Mesenchymal stem cell (in vitro differentiated cells and primary cell): ENCODE data around the gene NNAT.

ENCODE experiments used
- DNase-seq: peaks from one replicate; pipeline ENCODE4 v3.0.0-alpha.2; 2013
- H2AFZ ChIP-seq: one replicate; pipeline ENCODE4 v1.6.1; 2013; ENCODE audit warnings: low read depth, mild to moderate bottlenecking, control low read depth, inconsistent platforms, low read length, moderate library complexity
- H2AK5ac ChIP-seq: 2 replicates; pipeline ENCODE4 v1.6.1; 2013; ENCODE audit warnings: low read length, moderate library complexity, mild to moderate bottlenecking, inconsistent platforms; ENCODE audit not compliant: severe bottlenecking
- H2BK120ac ChIP-seq: one replicate; pipeline ENCODE4 v1.6.1; 2013; ENCODE audit warnings: low read depth, mild to moderate bottlenecking, inconsistent platforms, low read length, moderate library complexity
- H2BK12ac ChIP-seq, 2 experiments: one replicate each; pipeline ENCODE4 v1.6.1; 2013; ENCODE audit warnings: inconsistent platforms in 2 of 2, low read length in 2 of 2, mild to moderate bottlenecking in 2 of 2, moderate library complexity in 2 of 2, control low read depth in 1 of 2
- H2BK15ac ChIP-seq: one replicate; pipeline ENCODE4 v1.6.1; 2013; ENCODE audit warnings: mild to moderate bottlenecking, low read depth, inconsistent platforms; ENCODE audit not compliant: poor library complexity, severe bottlenecking
- H2BK5ac ChIP-seq: 2 replicates; pipeline ENCODE4 v1.6.1; 2013; ENCODE audit warnings: low read depth, mild to moderate bottlenecking, low read length, control low read depth, inconsistent platforms; ENCODE audit not compliant: poor library complexity, severe bottlenecking
- H3K14ac ChIP-seq, 2 experiments: one replicate each; pipeline ENCODE4 v1.6.1; 2013; ENCODE audit warnings: inconsistent platforms in 2 of 2, low read length in 2 of 2, control low read depth in 1 of 2, mild to moderate bottlenecking in 1 of 2, moderate library complexity in 1 of 2
- H3K18ac ChIP-seq, 2 experiments: one replicate each; pipeline ENCODE4 v1.6.1; 2013; ENCODE audit warnings: inconsistent platforms in 2 of 2, low read length in 2 of 2, control low read depth in 1 of 2, low read depth in 1 of 2, mild to moderate bottlenecking in 1 of 2
- H3K23ac ChIP-seq, 2 experiments: one replicate each; pipeline ENCODE4 v1.6.1; 2013; ENCODE audit warnings: inconsistent platforms in 2 of 2, low read length in 2 of 2, mild to moderate bottlenecking in 2 of 2, moderate library complexity in 2 of 2, control low read depth in 1 of 2
- H3K27ac ChIP-seq: 2 replicates; pipeline ENCODE4 v1.5.1; 2013; ENCODE audit warnings: mild to moderate bottlenecking, moderate library complexity, low read length, control low read depth, inconsistent platforms; ENCODE audit not compliant: poor library complexity, severe bottlenecking
- H3K27me3 ChIP-seq, 2 experiments: 2 replicates each; pipeline versions ENCODE4 v1.6.1 to v1.7.0; 2013; ENCODE audit warnings: low read length in 2 of 2, mild to moderate bottlenecking in 2 of 2, moderate library complexity in 2 of 2, control low read depth in 1 of 2, inconsistent platforms in 1 of 2; ENCODE audit not compliant: control insufficient read depth in 1 of 2, insufficient read depth in 1 of 2
- H3K36me3 ChIP-seq, 2 experiments: 2 replicates each; pipeline versions ENCODE4 v1.6.1 to v1.7.0; 2013; ENCODE audit warnings: low read length in 2 of 2, control low read depth in 1 of 2, inconsistent platforms in 1 of 2, low read depth in 1 of 2, mild to moderate bottlenecking in 1 of 2; ENCODE audit not compliant: insufficient read depth in 2 of 2, control insufficient read depth in 1 of 2
- H3K4ac ChIP-seq, 2 experiments: one replicate each; pipeline ENCODE4 v1.6.1; 2013; ENCODE audit warnings: inconsistent platforms in 2 of 2, low read length in 2 of 2, mild to moderate bottlenecking in 2 of 2, moderate library complexity in 2 of 2, control low read depth in 1 of 2, low read depth in 1 of 2
- H3K4me1 ChIP-seq: 2 replicates; pipeline ENCODE4 v1.6.1; 2013; ENCODE audit warnings: low read depth, low read length, control low read depth; ENCODE audit not compliant: control insufficient read depth, insufficient read depth
- H3K4me2 ChIP-seq: 2 replicates; pipeline ENCODE4 v1.6.1; 2013; ENCODE audit warnings: low read length, mild to moderate bottlenecking, inconsistent platforms; ENCODE audit not compliant: poor library complexity, severe bottlenecking
- H3K4me3 ChIP-seq, 2 experiments: 2 replicates each; pipeline versions ENCODE4 v1.5.1 to v1.7.0; 2013; ENCODE audit warnings: low read length in 2 of 2, mild to moderate bottlenecking in 2 of 2, control low read depth in 1 of 2, low read depth in 1 of 2; ENCODE audit not compliant: insufficient read depth in 1 of 2
- H3K79me1 ChIP-seq: replicated peaks from 2 replicates; pipeline ENCODE4 v1.6.1; 2013; ENCODE audit warnings: mild to moderate bottlenecking, control low read depth, low read length, inconsistent platforms; ENCODE audit not compliant: poor library complexity, severe bottlenecking
- H3K9ac ChIP-seq: 2 replicates; pipeline ENCODE4 v1.7.0; 2013; ENCODE audit warnings: mild to moderate bottlenecking, low read length, moderate library complexity
- H3K9me3 ChIP-seq: 2 replicates; pipeline ENCODE4 v1.7.0; 2013; ENCODE audit warnings: mild to moderate bottlenecking, low read length; ENCODE audit not compliant: control insufficient read depth
- H4K8ac ChIP-seq: one replicate; pipeline ENCODE4 v1.6.1; 2013; ENCODE audit warnings: inconsistent platforms, mild to moderate bottlenecking, low read length, moderate library complexity
- H4K91ac ChIP-seq: one replicate; pipeline ENCODE4 v1.6.1; 2013; ENCODE audit warnings: mild to moderate bottlenecking, low read length, inconsistent platforms
- WGBS: methylation state at CpG from one replicate; pipeline ENCODE4 v1.1.7; 2013; ENCODE audit warnings: mixed read lengths; 5-methylcytosine and 5-hydroxymethylcytosine counted together

The NNAT gene

DNA sequence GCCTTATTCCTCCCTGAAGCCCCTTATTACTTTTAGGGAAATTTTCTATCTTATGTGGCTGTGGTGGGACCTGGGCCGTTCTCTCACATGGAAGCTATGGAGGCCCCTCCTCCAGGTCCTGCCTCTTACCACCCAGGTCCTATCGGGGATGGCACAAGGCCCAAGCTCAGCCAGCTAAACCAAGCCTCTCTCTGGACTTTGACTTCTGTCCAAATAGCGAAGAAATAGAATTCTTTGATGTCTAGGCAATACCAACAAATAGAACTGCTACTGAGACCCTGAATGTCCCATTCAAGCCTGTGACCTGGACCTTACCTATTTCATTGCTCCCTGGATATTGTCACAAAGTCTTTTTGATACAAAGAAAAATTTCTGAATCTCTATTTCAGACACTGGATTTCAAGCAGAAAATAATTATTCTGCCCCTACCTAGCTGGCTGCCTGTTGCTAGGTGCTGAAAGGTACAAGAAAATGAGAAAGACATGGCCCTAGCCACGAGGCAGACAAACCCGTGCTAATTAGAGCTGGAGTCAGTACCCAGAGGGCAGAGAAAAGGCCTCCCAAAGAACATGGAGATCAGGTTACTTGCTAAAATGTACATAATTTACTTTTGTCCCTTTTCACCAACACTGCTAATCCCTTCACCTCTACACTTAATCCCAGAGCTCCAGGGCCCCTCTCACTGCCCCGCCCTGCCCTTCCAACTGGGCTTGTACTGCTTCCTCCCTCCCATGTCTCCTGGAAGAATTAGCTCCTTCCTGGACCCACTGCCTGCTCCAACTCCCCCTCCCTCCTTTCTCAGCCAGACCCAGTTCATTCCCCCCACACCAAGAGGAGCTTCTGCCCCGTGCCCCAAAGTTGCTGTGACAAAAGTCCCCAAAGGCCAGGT is 15.5 kb upstream of the NNAT start:
- H2BK15ac ChIP-seq: no peak overlapping the region
- no peak overlapping the region for H3K27ac ChIP-seq
- no peak overlapping the region for H3K4me2 ChIP-seq
- DNase-seq: no peak
- 72% methylated on average over 7 of the region's 7 CpGs for WGBS
- peaks cover 31% of the 10 kb centered on the region for H3K79me1 ChIP-seq
- H2AK5ac ChIP-seq: no peak overlapping the region
- peaks cover 5% of the 10 kb centered on the region for H3K4me1 ChIP-seq
- H2AFZ ChIP-seq: no peak overlapping the region
- no peak overlapping the region for H2BK12ac ChIP-seq
- H3K9ac ChIP-seq: no peak overlapping the region
- H3K4me3 ChIP-seq: no peak overlapping the region
- H3K14ac ChIP-seq: no peak overlapping the region
- H2BK120ac ChIP-seq: no peak overlapping the region
- no peak overlapping the region for H3K23ac ChIP-seq
- H3K4ac ChIP-seq: no peak overlapping the region
- H3K18ac ChIP-seq: no peak overlapping the region
- peaks cover 17 to 27% of the 10 kb centered on the region in 2 experiments for H3K36me3 ChIP-seq
- H2BK5ac ChIP-seq: no peak overlapping the region
- no peak overlapping the region for H4K91ac ChIP-seq
- H3K27me3 ChIP-seq: no peaks in the 10 kb centered on the region
- H4K8ac ChIP-seq: no peak overlapping the region
- no peaks in the 10 kb centered on the region for H3K9me3 ChIP-seq

DNA sequence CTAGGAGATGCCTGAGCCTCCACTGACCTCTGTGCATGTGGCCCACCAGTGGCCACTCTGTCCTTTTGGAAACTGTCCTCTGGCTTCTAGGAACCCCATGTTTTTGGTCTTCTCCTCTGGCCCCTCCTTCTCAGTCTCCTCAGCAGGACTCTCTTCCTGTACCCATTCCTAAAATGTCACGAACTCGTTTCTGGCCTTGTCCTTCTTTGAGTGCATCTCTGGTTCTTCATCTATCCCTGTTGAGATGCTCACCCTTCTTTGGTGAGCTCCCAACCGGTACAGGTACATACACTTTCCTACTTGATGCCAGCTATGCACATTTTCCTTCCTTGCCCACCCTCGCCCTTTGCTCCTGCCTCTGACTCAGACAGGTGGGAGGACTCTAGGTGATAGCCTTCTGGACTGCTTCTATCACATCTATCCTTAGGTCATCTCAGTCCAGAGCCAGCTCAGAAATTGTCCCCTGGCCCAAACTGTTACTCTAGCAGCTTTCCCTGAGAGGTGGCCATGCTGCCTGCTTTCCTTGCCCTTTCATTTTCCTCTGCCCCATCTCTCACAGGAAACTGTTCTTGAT is 14.8 kb upstream of the NNAT start:
- no peak overlapping the region for H2BK120ac ChIP-seq
- H3K36me3 ChIP-seq: peaks cover 22 to 34% of the 10 kb centered on the region in 2 experiments

DNA sequence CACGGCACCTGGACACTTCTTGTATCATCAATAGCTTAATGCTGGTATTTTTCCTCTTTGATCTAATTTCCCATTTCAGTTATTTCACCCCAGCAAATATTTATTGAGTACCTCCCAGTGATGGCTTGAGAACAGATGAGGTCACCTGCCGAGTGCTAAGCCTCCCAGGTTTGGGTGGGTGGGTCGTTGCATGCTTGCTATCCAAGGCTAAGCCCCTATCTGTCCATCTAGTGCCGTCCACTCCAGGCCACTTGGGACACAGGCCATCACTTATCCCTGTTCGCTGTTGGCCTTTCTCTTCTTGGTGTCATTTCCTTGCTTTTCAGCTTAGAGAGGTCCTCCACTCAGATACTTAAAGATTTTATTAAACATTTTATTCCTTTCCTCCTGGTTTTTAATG is 10.8 kb upstream of the NNAT start:
- Histone ChIP-seq H4K8ac (no peak overlapping the region), H3K36me3 (peaks cover 44 to 51% of the 10 kb centered on the region in 2 experiments), H3K23ac (no peak overlapping the region), H2AK5ac (no peak overlapping the region), H3K79me1 (peaks cover 61% of the 10 kb centered on the region), H2BK120ac (no peak overlapping the region), H2BK15ac (no peak overlapping the region), H3K9me3 (no peaks in the 10 kb centered on the region), H2BK5ac (no peak overlapping the region), H3K14ac (no peak overlapping the region), H3K9ac (no peak overlapping the region), H2BK12ac (no peak overlapping the region), H4K91ac (no peak overlapping the region), H2AFZ (no peak overlapping the region), H3K27ac (no peak overlapping the region), H3K18ac (no peak overlapping the region), H3K4me1 (peaks cover 5% of the 10 kb centered on the region), H3K4ac (no peak overlapping the region), H3K4me3 (no peak overlapping the region), H3K27me3 (no peaks in the 10 kb centered on the region), H3K4me2 (no peak overlapping the region)
- no peak for DNase-seq
- 95% methylated on average over 5 of the region's 5 CpGs for WGBS

More for the DNA sequence above, 14.8 kb upstream of the NNAT start:
- H3K4me3 ChIP-seq: no peak overlapping the region
- no peak overlapping the region for H3K9ac ChIP-seq
- 78% methylated on average over 4 of the region's 4 CpGs for whole genome bisulfite sequencing
- H3K4ac ChIP-seq: no peak overlapping the region
- H3K9me3 ChIP-seq: no peaks in the 10 kb centered on the region
- no peak overlapping the region for H2AK5ac ChIP-seq
- no peak for DNase-seq
- H4K8ac ChIP-seq: no peak overlapping the region
- no peaks in the 10 kb centered on the region for H3K27me3 ChIP-seq
- H2BK12ac ChIP-seq: no peak overlapping the region
- no peak overlapping the region for H4K91ac ChIP-seq
- no peak overlapping the region for H3K14ac ChIP-seq
- no peak overlapping the region for H3K18ac ChIP-seq
- no peak overlapping the region for H3K27ac ChIP-seq
- no peak overlapping the region for H3K4me2 ChIP-seq
- peaks cover 37% of the 10 kb centered on the region for H3K79me1 ChIP-seq
- H2AFZ ChIP-seq: no peak overlapping the region
- H3K23ac ChIP-seq: no peak overlapping the region
- peaks cover 5% of the 10 kb centered on the region for H3K4me1 ChIP-seq
- H2BK5ac ChIP-seq: no peak overlapping the region
- no peak overlapping the region for H2BK15ac ChIP-seq

DNA sequence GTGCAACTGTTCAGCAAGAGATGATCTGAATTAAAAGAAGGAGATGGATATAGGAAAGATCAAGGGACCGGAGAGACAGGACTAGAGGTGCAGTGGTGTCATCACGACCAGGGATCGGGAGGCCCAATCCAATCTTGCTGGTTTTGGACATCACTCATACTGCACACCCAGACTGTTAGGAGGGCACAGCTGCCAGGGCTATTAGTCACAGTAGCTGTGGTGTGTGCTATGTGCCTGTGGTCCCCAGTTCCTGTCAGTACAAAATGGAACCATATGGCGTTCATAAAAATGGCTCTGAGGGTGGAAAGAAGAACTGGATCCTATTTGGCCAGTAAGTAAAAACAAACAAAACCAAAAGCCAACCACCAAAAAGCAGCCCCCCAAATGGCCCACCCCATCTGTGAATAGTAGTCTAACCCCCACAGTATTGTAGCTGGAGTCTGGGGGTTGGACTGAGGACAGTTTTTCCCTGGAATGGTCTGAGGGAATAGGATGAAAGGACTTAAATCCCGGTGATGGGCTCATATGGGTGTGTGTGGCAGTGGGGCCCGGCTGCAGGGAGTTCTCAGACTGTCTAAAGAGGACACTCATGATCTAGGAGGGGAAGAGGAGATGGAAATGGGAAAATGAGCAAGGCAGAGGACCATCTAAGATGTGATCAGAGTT is 9.3 kb upstream of the NNAT start:
- H2AFZ ChIP-seq: no peak overlapping the region
- peaks cover 4% of the 10 kb centered on the region for H3K4me1 ChIP-seq
- no peak overlapping the region for H3K14ac ChIP-seq
- 92% methylated on average over 6 of the region's 6 CpGs for WGBS
- no peak overlapping the region for H2BK120ac ChIP-seq
- no peak overlapping the region for H3K4me3 ChIP-seq
- no peak overlapping the region for H2BK12ac ChIP-seq
- peaks cover 66% of the 10 kb centered on the region for H3K79me1 ChIP-seq
- no peak overlapping the region for H4K8ac ChIP-seq
- DNase-seq: peak; percentile 29
- H2BK5ac ChIP-seq: no peak overlapping the region
- H3K27me3 ChIP-seq: no peaks in the 10 kb centered on the region
- H3K23ac ChIP-seq: no peak overlapping the region
- no peak overlapping the region for H3K9ac ChIP-seq
- no peak overlapping the region for H4K91ac ChIP-seq
- peaks cover 47 to 64% of the 10 kb centered on the region in 2 experiments for H3K36me3 ChIP-seq
- no peaks in the 10 kb centered on the region for H3K9me3 ChIP-seq
- H3K4me2 ChIP-seq: no peak overlapping the region
- H3K18ac ChIP-seq: no peak overlapping the region
- H3K4ac ChIP-seq: no peak overlapping the region
- no peak overlapping the region for H2AK5ac ChIP-seq
- H2BK15ac ChIP-seq: no peak overlapping the region
- no peak overlapping the region for H3K27ac ChIP-seq
